HEK293 (cell line): ENCODE data around the gene FBXO10.
A peak's percentile ranks its signal among the peaks of the same experiment; 100 is the strongest.

Source experiments
- EGR2 ChIP-seq: fragments of 450-650 bp; formaldehyde crosslinking; IDR thresholded peaks from 2 replicates; pipeline ENCODE4 v1.5.1; 2016; ENCODE audit warnings: low read depth, missing biosample characterization, missing genetic modification characterization
- GLI4 ChIP-seq: fragments of 450-650 bp; formaldehyde crosslinking; IDR thresholded peaks from 2 replicates; pipeline ENCODE4 v1.5.1; 2016; ENCODE audit warnings: missing biosample characterization, missing genetic modification characterization
- GLIS2 ChIP-seq: fragments of 450-650 bp; formaldehyde crosslinking; IDR thresholded peaks from 2 replicates; pipeline ENCODE4 v1.5.1; 2016; ENCODE audit warnings: missing biosample characterization, missing genetic modification characterization
- HOXA7 ChIP-seq: sonication (generic); formaldehyde crosslinking; IDR thresholded peaks from 2 replicates; pipeline ENCODE4 v1.8.1; 2022; ENCODE audit warnings: missing genetic modification reagents, borderline replicate concordance
- KLF8 ChIP-seq: fragments of 450-650 bp; formaldehyde crosslinking; IDR thresholded peaks from 2 replicates; pipeline ENCODE4 v1.5.1; 2016; ENCODE audit warnings: missing biosample characterization, missing genetic modification characterization
- OVOL3 ChIP-seq: fragments of 450-650 bp; formaldehyde crosslinking; IDR thresholded peaks from 2 replicates; pipeline ENCODE4 v1.5.1; 2016; ENCODE audit warnings: missing biosample characterization, missing genetic modification characterization
- PATZ1 ChIP-seq: fragments of 450-650 bp; formaldehyde crosslinking; IDR thresholded peaks from 2 replicates; pipeline ENCODE4 v1.5.1; 2016; ENCODE audit warnings: missing biosample characterization, missing genetic modification characterization
- PRDM10 ChIP-seq: fragments of 450-650 bp; formaldehyde crosslinking; IDR thresholded peaks from 2 replicates; pipeline ENCODE4 v1.5.1; 2016; ENCODE audit warnings: missing biosample characterization, missing genetic modification characterization
- REST ChIP-seq: fragments of 450-650 bp; formaldehyde crosslinking; IDR thresholded peaks from 2 replicates; pipeline ENCODE4 v1.5.1; 2016; ENCODE audit warnings: missing biosample characterization, missing genetic modification characterization
- ZBTB26 ChIP-seq: fragments of 450-650 bp; formaldehyde crosslinking; optimal IDR thresholded peaks from 2 replicates; pipeline ENCODE3; 2016; ENCODE audit warnings: missing biosample characterization, mild to moderate bottlenecking, missing genetic modification characterization
- ZIC2 ChIP-seq: fragments of 450-650 bp; formaldehyde crosslinking; IDR thresholded peaks from 2 replicates; pipeline ENCODE4 v1.5.1; 2016; ENCODE audit warnings: missing biosample characterization, missing genetic modification characterization
- ZNF175 ChIP-seq: fragments of 450-650 bp; formaldehyde crosslinking; IDR thresholded peaks from 2 replicates; pipeline ENCODE4 v1.5.1; 2016; ENCODE audit warnings: missing biosample characterization, missing genetic modification characterization
- ZNF292 ChIP-seq: fragments of 450-650 bp; formaldehyde crosslinking; IDR thresholded peaks from 2 replicates; pipeline ENCODE4 v1.5.1; 2016; ENCODE audit warnings: low read depth, missing biosample characterization, missing genetic modification characterization, borderline replicate concordance
- ZNF335 ChIP-seq: fragments of 450-650 bp; formaldehyde crosslinking; conservative IDR thresholded peaks from 2 replicates; pipeline ENCODE4 v1.5.1; 2016; ENCODE audit warnings: missing biosample characterization, missing genetic modification characterization
- ZNF366 ChIP-seq: fragments of 450-650 bp; formaldehyde crosslinking; conservative IDR thresholded peaks from 2 replicates; pipeline ENCODE4 v1.5.1; 2016; ENCODE audit warnings: missing biosample characterization, missing genetic modification characterization
- ZNF391 ChIP-seq: fragments of 450-650 bp; formaldehyde crosslinking; IDR thresholded peaks from 2 replicates; pipeline ENCODE4 v1.5.1; 2016; ENCODE audit warnings: low read depth, missing biosample characterization, missing genetic modification characterization, borderline replicate concordance
- ZNF449 ChIP-seq: fragments of 450-650 bp; formaldehyde crosslinking; IDR thresholded peaks from 2 replicates; pipeline ENCODE4 v1.5.1; 2017; ENCODE audit warnings: missing biosample characterization, mild to moderate bottlenecking, missing genetic modification characterization, moderate library complexity
- ZNF48 ChIP-seq: fragments of 450-650 bp; formaldehyde crosslinking; IDR thresholded peaks from 2 replicates; pipeline ENCODE4 v1.5.1; 2016; ENCODE audit warnings: missing biosample characterization, missing genetic modification characterization
- ZNF501 ChIP-seq: fragments of 450-650 bp; formaldehyde crosslinking; IDR thresholded peaks from 2 replicates; pipeline ENCODE4 v1.5.1; 2016; ENCODE audit warnings: missing biosample characterization, missing genetic modification characterization
- ZNF555 ChIP-seq: fragments of 450-650 bp; formaldehyde crosslinking; conservative IDR thresholded peaks from 2 replicates; pipeline ENCODE4 v1.5.1; 2017; ENCODE audit warnings: missing biosample characterization, mild to moderate bottlenecking, missing genetic modification characterization, inconsistent platforms
- ZNF558 ChIP-seq: fragments of 450-650 bp; formaldehyde crosslinking; IDR thresholded peaks from 2 replicates; pipeline ENCODE4 v1.5.1; 2016; ENCODE audit warnings: missing biosample characterization, missing genetic modification characterization
- ZNF596 ChIP-seq: fragments of 450-650 bp; IDR thresholded peaks from 2 replicates; pipeline ENCODE4 v1.5.0; 2018; ENCODE audit warnings: missing biosample characterization, mild to moderate bottlenecking, missing genetic modification characterization, moderate library complexity
- ZNF600 ChIP-seq: fragments of 450-650 bp; formaldehyde crosslinking; IDR thresholded peaks from 2 replicates; pipeline ENCODE4 v1.5.1; 2016; ENCODE audit warnings: missing biosample characterization, missing genetic modification characterization
- ZNF624 ChIP-seq: fragments of 450-650 bp; formaldehyde crosslinking; IDR thresholded peaks from 2 replicates; pipeline ENCODE4 v1.5.1; 2017; ENCODE audit warnings: missing biosample characterization, missing genetic modification characterization
- ZNF658 ChIP-seq: fragments of 450-650 bp; formaldehyde crosslinking; IDR thresholded peaks from 2 replicates; pipeline ENCODE4; 2016; ENCODE audit warnings: missing biosample characterization, missing genetic modification characterization
- ZNF660 ChIP-seq: fragments of 450-650 bp; IDR thresholded peaks from 2 replicates; pipeline ENCODE4 v1.5.1; 2018; ENCODE audit warnings: missing biosample characterization, mild to moderate bottlenecking, missing genetic modification characterization
- ZNF747 ChIP-seq: fragments of 450-650 bp; formaldehyde crosslinking; IDR thresholded peaks from 2 replicates; pipeline ENCODE4 v1.5.1; 2016; ENCODE audit warnings: missing biosample characterization, missing genetic modification characterization
- ZNF76 ChIP-seq: fragments of 450-650 bp; formaldehyde crosslinking; IDR thresholded peaks from 2 replicates; pipeline ENCODE4; 2016; ENCODE audit warnings: low read depth, missing biosample characterization, missing genetic modification characterization, borderline replicate concordance

FBXO10 gene

GRCh38 chr9:37575921-37576721 is at the start of gene FBXO10 (continued):
- TF ChIP-seq KLF8 (no peak), ZNF449 (peak; percentile 64), OVOL3 (tag by site-specific recombination) (no peak), REST (tag by site-specific recombination) (no peak), ZNF555 (tag by site-specific recombination) (no peak), ZNF391 (no peak; the same call in 1 of the 2 replicates), ZNF660 (tag by site-specific recombination) (0 out of 2 replicates have a peak, but pooled peaks have one; percentile 26), PATZ1 (tag by site-specific recombination) (peak; percentile 64), ZNF558 (no peak), HOXA7 (CRISPR knock-in tag) (no peak), ZNF747 (tag by site-specific recombination) (no peak), ZBTB26 (tag by site-specific recombination) (peak; percentile 72), GLIS2 (peak; percentile 59), ZNF366 (no peak), GLI4 (no peak), PRDM10 (tag by site-specific recombination) (no peak), ZNF596 (tag by site-specific recombination) (no peak), ZNF292 (no peak), ZNF175 (tag by site-specific recombination) (no peak), ZNF658 (tag by site-specific recombination) (no peak), ZNF335 (tag by site-specific recombination) (peak; percentile 70), ZNF501 (peak; percentile 55; the same call in 1 of the 2 replicates), ZNF76 (tag by site-specific recombination) (peak; percentile 86; the same call in 1 of the 2 replicates), ZNF48 (tag by site-specific recombination) (no peak), ZNF624 (tag by site-specific recombination) (no peak), ZNF600 (tag by site-specific recombination) (peak; percentile 86), EGR2 (tag by site-specific recombination) (peak; percentile 44; the same call in 1 of the 2 replicates), ZIC2 (peak; percentile 86)
